ENCODE data around the gene SNX18. TPM values are rescaled to one million over a fixed set of nuclear protein-coding genes. Genes with fewer than 3 reads are reported as not detected.
"Not testable (repeated sequence)": the region's sequence is repeated elsewhere in the genome, so short reads cannot be mapped to it uniquely, and the experiment has no call there.

Gene SNX18
- 10.8 and 14.1 TPM in 2 replicates for total RNA-seq (2014; rRNA removed; shearing (Covaris generic))

GRCh38 chr5:54517512-54518145 lies at the start of gene SNX18:
Gene SNX18 (plus strand): TSS chr5:54517759. CDS start chr5:54517953, 194 bp downstream.
- DNase-seq (ENCODE audit: low read depth) = peak; percentile 96

GRCh38 chr5:54469622-54470021 lies 47.9 kb upstream of the SNX18 start:
- DNase-seq (ENCODE audit: low read depth) = no peak

GRCh38 chr5:54470128-54470527 lies 47.4 kb upstream of the SNX18 start:
- no peak for DNase-seq (ENCODE audit: low read depth)

- peak; percentile 20 for DNase-seq (ENCODE audit: low read depth)
Measured at GRCh38 chr5:54470677-54471076, 46.9 kb upstream of the SNX18 start.

- no peak for DNase-seq (ENCODE audit: low read depth)
Measured at GRCh38 chr5:54471398-54471797, 46.2 kb upstream of the SNX18 start.

- DNase-seq (ENCODE audit: low read depth) = no peak
Measured at GRCh38 chr5:54476682-54477081, 40.9 kb upstream of the SNX18 start.

GRCh38 chr5:54477941-54478478 lies 39.5 kb upstream of the SNX18 start:
- no peak for DNase-seq (ENCODE audit: low read depth)

GRCh38 chr5:54480296-54480695 lies 37.3 kb upstream of the SNX18 start:
- DNase-seq (ENCODE audit: low read depth) = peak; percentile 14

- no peak for DNase-seq (ENCODE audit: low read depth)
Measured at GRCh38 chr5:54484219-54484894, 33.2 kb upstream of the SNX18 start.

- not testable (repeated sequence) for DNase-seq (ENCODE audit: low read depth)
Measured at GRCh38 chr5:54485659-54486058, 31.9 kb upstream of the SNX18 start.

- DNase-seq (ENCODE audit: low read depth) = not testable (repeated sequence)
Measured at GRCh38 chr5:54489648-54489979, 27.9 kb upstream of the SNX18 start.

GRCh38 chr5:54491326-54491725 lies 26.2 kb upstream of the SNX18 start:
- DNase-seq (ENCODE audit: low read depth) = no peak

GRCh38 chr5:54492178-54492577 lies 25.4 kb upstream of the SNX18 start:
- DNase-seq (ENCODE audit: low read depth) = no peak

- no peak for DNase-seq (ENCODE audit: low read depth)
Measured at GRCh38 chr5:54495027-54495426, 22.5 kb upstream of the SNX18 start.

GRCh38 chr5:54514291-54514690 lies 3.3 kb upstream of the SNX18 start:
- DNase-seq (ENCODE audit: low read depth) = no peak

- DNase-seq (ENCODE audit: low read depth) = peak; percentile 20
Measured at GRCh38 chr5:54514841-54515432, 2.6 kb upstream of the SNX18 start.

- no peak for DNase-seq (ENCODE audit: low read depth)
Measured at GRCh38 chr5:54515634-54516033, 1.9 kb upstream of the SNX18 start.

- no peak for DNase-seq (ENCODE audit: low read depth)
Measured at GRCh38 chr5:54516051-54516655, 1.4 kb upstream of the SNX18 start.

- no peak for DNase-seq (ENCODE audit: low read depth)
Measured at GRCh38 chr5:54517174-54517511, 416 bp upstream of the SNX18 start.

- peak; percentile 58 for DNase-seq (ENCODE audit: low read depth)
Measured at GRCh38 chr5:54518146-54518817, 723 bp downstream of the SNX18 start.

GRCh38 chr5:54518818-54519508 lies 1.4 kb downstream of the SNX18 start:
- no peak for DNase-seq (ENCODE audit: low read depth)

- DNase-seq (ENCODE audit: low read depth) = no peak
Measured at GRCh38 chr5:54519509-54519876, 1.9 kb downstream of the SNX18 start.

Measured in Daoy (cell line).